HL-60 (cell line): ENCODE measurements around the gene ATP10A.

ENCODE experiments used
- CTCF ChIP-seq: IDR thresholded peaks from one replicate; pipeline ENCODE4 v1.5.1; 2011; ENCODE audit warnings: low read length, control low read depth, inconsistent platforms; ENCODE audit not compliant: insufficient read depth
- REST ChIP-seq: IDR thresholded peaks from 2 replicates; pipeline ENCODE4 v1.6.1; 2012; ENCODE audit warnings: low read depth; ENCODE audit not compliant: insufficient replicate concordance

DNA sequence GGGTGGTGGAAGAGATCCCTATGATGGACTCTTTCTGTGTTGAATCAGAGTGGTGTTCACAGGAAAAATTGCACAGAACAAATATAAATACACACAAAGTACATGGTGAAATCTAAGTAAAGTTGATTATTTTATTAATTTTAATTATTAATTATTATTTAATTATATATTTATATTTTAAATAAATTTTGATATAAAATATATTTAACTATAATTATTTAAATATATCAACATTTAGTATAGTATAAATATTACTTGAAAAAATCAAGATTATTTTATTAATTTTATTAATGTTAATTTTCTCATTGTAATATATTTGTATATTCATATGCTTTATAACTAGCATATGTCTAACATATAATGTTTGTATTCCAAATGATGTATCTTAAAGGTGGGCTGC lies 11.3 kb upstream of the ATP10A start:
- TF ChIP-seq REST (no peak), CTCF (no peak)
